GM13976 (cell line): ENCODE measurements around the gene MUSTN1.

Experiments used
- DNase-seq: peaks from one replicate; pipeline ENCODE4 v3.0.0; 2012; ENCODE audit warnings: low spot score
- CTCF ChIP-seq: IDR thresholded peaks from 2 replicates; pipeline ENCODE4 v1.5.1; 2012; ENCODE audit warnings: borderline replicate concordance, mild to moderate bottlenecking; ENCODE audit not compliant: insufficient read depth; ENCODE audit errors: extremely low read depth, missing control alignments, control extremely low read depth
- in situ Hi-C: fragments of 300-500 bp; cut with MboI; formaldehyde crosslinking; loops from one replicate; pipeline ENCODE4 v1.12.0; 2022; ENCODE audit warnings: low sequenced_read_pairs, mixed read lengths, inconsistent platforms; ENCODE audit not compliant: unreplicated experiment

The MUSTN1 gene

DNA sequence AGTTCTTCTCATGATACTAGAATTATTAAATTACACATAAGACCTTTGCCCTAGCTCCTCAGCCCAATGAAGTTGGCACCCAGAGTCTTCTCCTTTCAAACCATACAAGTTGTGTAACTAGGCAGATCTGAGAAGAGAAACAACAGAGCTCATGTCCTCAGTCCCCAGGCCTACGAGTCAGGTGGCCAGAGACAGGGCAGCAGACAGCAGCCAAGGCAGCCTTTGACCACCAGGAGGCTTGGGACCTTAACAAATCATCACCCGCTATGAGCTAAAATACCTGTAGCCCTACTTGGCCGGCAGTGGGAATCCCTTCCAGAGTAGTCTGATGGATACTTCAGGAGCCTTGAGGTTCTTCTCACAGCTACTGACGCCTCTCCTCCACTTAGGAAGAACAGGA, 44.3 kb upstream of the MUSTN1 start:
- in situ Hi-C loops = no loop called here
- DNase-seq = no peak
- no peak for TF ChIP-seq CTCF

DNA sequence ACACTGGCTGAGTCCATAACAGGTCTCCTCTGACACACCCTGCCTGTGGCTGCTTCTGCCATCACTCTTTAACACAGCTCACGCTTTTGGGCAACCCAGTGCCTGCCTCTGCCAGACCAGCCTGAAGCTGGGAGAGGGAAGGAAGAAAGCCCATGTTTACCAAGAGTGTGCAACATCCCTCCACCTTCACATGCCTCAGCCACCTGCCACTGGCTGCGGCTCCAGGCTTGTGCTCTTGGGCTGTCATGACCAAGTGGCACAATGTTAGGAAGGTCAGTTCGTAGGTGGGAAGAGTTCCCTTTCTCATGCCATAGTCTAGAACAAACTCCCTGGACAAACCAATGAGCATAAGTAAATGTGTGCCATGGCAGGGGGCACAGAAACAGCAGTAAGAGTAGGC, 42.3 kb upstream of the MUSTN1 start:
- in situ Hi-C loops = no loop called here
- DNase-seq = no peak
- no peak for TF ChIP-seq CTCF

DNA sequence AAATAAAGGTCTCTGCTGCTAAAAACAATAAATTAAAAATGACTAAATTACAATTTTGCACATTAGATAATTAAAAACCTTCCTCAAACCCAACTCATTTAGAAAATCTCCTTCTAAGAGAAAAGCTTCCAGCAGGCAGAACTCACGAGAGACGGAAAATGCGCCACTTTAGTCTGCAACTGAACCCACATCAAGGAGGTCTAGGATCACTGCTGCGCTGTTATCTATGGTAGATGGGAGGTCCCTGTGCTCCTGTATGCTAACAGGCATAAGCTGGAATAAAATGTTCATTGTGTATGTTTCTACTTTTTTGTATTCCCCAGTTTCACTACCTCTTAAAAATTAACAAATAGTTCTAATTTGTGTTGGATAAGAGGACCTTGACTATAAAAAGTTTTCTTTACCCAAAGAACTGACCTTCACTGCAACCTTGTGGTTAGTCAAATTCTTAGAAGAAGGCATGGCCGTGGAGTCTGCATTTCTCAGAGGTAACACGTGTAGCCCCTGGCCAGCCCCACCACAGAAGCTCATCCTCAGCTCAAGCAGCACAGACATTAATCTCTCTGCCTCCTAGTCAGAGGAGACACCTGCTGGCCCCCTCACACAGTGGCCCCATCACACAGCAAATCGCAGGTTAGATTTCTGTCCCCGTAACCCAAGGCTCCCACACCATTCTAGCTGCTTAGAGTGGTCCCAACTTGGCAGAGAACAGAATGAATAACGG, 40.2 kb upstream of the MUSTN1 start:
- TF ChIP-seq CTCF = no peak
- in situ Hi-C loops = no loop called here

GRCh38 chr3:52874160-52874701, 39.4 kb upstream of the MUSTN1 start:
- no peak for TF ChIP-seq CTCF
- DNase-seq = no peak
- in situ Hi-C loops = no loop called here

More for the DNA sequence above, 40.2 kb upstream of the MUSTN1 start:
- DNase-seq = no peak

DNA sequence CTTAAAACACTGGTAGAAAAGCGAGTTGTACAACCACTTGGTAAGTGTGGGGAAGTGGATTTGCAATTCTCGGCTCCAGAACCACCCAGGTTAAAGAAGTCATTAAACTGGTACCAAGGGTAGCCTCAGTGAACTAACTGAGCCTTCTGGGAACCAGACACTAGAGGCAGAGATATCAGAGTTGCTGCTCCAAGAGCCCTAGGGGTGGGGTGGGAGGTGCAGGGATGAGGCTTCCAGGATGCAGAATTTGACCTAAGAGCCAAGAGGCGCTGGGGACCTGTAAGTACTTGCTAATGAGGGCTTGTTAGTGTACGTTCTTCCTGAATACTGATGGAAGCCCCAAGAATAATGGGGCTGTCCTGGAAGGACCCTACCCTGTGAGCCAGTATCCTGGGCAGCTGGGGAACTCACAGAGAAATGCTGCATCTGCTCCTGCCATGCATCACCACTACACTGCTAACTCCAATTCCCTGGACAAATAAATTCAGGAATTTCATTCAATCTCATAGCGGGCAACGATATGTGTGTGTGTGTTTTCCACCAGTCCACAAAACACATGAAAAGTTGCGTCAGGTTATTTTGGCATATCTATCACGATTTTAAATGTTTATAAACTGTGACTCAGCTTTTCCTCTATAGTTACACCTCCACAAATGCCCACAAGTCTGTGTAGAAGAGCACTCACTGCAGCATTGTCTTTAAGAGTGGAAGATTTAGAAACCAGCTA, 38.8 kb upstream of the MUSTN1 start:
- no peak for DNase-seq
- no peak for TF ChIP-seq CTCF
- in situ Hi-C loops = no loop called here

- no peak for DNase-seq
- TF ChIP-seq CTCF = no peak
- in situ Hi-C loops = no loop called here
Measured at GRCh38 chr3:52872245-52872644, 37.4 kb upstream of the MUSTN1 start.

DNA sequence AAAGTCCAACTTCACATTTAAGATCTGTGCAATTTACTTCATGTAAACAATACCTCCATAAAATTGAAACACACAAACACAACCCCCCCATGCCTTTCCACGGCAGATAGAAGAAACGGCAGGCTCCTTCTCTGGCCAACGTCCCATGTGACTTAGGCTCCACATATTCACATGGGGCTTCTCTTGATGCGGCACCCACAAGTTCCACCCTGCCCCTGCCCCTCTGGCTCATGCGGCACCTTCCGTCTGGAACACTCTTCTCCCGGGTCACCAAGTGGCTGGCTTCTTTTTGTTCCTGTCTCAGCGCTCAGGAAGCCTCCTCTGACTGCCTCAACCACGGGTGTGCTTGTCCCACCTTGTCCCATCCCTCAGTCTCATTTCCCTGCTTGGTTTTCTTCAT, 36.9 kb upstream of the MUSTN1 start:
- TF ChIP-seq CTCF = no peak
- DNase-seq = no peak
- in situ Hi-C loops = no loop called here
